Pulmonary artery endothelial cell (primary cell): ENCODE results near the gene PSORS1C1. TPM values are rescaled to one million over a fixed set of nuclear protein-coding genes. Genes with fewer than 3 reads are reported as not detected.
"Not testable (repeated sequence)": the region's sequence is repeated elsewhere in the genome, so short reads cannot be mapped to it uniquely, and the experiment has no call there.

Experiments used
- DNase-seq: peaks from one replicate; pipeline ENCODE4 v3.0.0-alpha.2; 2011; ENCODE audit warnings: low read depth, low spot score
- total RNA-seq: library from RNA; depleted of rRNA; stranded (reverse); fragments of >200 nt; gene quantifications from 2 replicates; pipeline ENCODE4 v1.2.3, GENCODE V29; 2014

The PSORS1C1 gene, protein sequence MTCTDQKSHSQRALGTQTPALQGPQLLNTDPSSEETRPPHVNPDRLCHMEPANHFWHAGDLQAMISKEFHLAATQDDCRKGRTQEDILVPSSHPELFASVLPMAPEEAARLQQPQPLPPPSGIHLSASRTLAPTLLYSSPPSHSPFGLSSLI
- total RNA-seq, result 2.2 and 2.4 TPM in 2 replicates

DNA sequence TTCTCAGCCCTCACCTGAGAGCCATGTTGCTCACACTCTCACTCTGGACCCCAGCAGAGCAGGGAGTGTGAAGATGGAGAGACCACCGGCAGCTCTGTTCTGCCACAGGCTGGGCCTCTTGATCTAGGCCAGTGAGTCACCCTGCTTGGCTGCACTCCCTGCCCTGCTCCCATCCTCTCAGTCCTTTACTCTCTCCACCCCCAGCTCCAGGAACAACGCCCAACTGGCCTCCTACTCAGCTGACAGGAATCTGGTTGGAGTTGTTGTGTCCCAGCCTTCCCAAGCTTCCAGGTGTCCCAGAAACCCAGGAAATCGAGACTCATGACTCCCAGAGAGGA, at the start of gene PSORS1C1:
Gene PSORS1C1 (plus strand): TSS at position 260 of the 338 bp plus-strand sequence. CDS start 14,833 bp downstream, outside the sequence.
- DNase-seq, result peak; percentile 70

GRCh38 chr6:31065556-31065955, 49.0 kb upstream of the PSORS1C1 start:
- no peak for DNase-seq

DNA sequence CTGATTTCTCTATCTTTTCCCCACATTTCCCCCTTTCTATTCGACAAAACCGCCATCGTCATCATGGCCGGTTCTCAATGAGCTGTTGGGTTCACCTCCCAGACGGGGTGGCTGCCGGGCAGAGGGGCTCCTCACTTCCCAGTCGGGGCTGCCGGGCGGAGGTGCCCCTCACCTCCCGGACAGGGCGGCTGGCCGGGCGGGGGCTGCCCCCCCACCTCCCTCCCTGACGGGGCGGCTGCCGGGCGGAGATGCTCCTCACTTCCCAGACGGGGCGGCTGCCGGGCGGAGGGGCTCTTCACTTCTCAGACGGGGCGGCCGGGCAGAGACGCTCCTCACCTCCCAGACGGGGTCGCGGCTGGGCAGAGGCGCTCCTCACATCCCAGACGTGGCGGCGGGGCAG, 47.6 kb upstream of the PSORS1C1 start:
- DNase-seq, result not testable (repeated sequence)

- not testable (repeated sequence) for DNase-seq
Observed at GRCh38 chr6:31067891-31068668, 46.5 kb upstream of the PSORS1C1 start.

DNA sequence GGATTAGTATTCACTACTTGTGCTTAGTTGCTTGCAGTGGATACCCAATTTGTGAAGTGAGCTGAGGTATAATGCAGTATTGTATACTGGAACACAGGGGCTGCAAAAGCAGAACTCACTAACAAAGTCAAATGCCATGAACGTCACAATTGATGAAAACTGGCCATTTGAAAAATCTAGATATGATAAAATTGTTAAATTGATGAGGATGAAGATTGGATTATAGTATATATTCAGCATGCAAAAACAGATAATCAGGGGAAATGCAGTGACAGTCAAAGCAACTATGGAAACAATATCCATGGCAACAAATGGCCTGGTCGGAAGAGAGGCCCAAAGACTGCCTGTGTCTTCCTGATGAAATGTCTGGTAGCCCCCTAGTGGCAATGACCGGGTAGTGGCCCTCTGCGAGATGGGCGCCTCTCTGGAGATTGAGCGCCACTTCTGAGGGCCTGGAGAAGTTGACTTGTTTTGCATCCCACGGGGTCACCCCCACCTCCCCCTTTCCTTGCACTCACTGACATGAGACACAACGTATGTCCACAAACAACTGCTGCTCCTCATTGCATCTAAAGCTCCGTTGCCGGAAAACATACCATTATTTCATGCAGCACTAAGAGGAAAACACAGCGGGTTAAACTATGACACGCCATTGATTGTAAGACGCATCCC, 45.8 kb upstream of the PSORS1C1 start:
- no peak for DNase-seq

GRCh38 chr6:31070711-31071197, 43.8 kb upstream of the PSORS1C1 start:
- peak; percentile 17 for DNase-seq

DNA sequence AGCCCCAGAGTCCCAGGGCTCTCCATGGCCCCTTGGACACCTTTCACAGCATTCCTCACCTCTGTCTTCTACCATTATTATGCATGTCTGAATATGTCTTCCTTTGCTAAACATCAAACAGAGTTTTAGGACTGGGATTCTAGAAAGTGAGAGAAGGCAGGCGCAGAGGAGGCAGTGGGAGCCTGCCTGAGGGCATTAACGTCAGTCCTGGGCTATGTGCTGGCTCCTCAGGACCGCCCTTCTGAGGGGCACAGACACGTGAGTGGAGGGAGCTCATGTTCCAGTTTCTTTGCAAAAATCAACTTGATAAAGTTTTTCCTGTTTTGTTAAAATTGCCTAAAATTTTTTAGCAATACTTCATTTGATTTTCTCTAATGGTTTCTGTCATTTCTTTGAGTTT, 40.2 kb upstream of the PSORS1C1 start:
- DNase-seq, result no peak

DNA sequence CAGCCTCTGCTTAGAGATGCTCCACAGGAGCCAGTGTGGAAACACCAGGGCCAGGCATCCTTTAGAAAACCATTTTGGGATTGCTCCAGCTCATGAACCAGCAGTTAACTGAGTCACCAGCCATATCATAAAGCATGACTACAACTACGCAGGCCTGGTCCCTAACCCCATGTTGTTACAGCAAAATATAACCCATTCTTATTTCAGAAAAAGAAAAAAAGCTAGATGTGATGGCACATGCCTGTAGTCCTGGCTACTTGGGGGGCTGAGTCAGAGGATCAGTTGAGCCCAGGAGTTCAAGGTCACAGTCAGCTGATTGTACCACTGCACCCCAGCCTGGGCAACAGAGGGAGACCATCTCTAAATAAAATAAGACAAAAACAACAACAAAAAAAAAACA, 39.1 kb upstream of the PSORS1C1 start:
- DNase-seq, result no peak

- DNase-seq, result no peak
Observed at GRCh38 chr6:31076611-31077010, 38.0 kb upstream of the PSORS1C1 start.

- DNase-seq, result no peak
Observed at GRCh38 chr6:31079656-31080261, 34.8 kb upstream of the PSORS1C1 start.

DNA sequence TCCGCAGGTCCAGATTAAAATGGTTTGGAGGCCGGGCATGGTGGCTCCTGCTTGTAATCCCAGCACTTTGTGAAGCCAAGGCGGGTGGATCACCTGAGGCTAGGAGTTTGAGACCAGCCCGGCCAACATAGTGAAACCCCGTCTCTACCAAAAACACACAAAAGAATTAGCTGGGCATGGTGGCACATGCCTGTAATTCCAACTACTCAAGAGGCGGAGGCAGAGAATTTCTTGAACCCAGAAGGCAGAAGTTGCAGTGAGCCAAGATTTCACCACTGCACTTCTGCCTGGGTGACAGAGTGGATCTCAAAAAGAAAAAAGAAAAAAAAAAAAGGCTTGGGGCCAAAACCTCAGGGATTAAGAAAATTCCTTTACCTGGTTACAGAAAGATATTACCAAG, 32.7 kb upstream of the PSORS1C1 start:
- no peak for DNase-seq

GRCh38 chr6:31083742-31084354, 30.8 kb upstream of the PSORS1C1 start:
- DNase-seq, result no peak

DNA sequence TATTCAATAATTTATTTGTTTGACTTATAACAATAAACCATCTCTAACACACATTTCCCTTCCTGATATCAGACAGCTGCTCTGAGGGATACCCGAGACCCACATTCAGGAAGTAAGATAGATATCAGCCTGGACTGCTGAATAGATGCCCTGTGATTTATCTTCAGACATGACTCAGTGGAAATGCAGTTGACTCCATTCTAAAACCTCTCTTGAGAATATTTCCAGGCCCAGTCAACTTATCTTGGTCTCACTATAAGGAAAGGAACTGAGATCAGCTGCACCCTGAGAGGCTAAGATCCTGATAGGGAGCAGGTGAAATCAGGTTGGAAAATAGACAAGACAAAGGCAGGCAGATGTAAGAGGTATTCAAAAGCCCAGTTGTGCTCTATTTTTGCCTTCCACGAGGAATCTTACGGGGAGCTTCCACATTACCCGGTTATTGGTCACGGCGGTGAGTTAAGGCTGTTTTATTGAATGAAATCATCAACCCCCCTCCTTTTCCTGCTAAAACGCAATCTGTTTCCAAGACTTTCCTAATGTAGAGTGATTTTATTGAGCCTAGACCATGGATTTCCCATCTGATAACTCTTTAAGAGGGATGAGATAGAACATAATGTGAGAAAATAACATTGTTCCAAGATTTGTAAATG, 27.7 kb upstream of the PSORS1C1 start:
- peak; percentile 61 for DNase-seq

DNA sequence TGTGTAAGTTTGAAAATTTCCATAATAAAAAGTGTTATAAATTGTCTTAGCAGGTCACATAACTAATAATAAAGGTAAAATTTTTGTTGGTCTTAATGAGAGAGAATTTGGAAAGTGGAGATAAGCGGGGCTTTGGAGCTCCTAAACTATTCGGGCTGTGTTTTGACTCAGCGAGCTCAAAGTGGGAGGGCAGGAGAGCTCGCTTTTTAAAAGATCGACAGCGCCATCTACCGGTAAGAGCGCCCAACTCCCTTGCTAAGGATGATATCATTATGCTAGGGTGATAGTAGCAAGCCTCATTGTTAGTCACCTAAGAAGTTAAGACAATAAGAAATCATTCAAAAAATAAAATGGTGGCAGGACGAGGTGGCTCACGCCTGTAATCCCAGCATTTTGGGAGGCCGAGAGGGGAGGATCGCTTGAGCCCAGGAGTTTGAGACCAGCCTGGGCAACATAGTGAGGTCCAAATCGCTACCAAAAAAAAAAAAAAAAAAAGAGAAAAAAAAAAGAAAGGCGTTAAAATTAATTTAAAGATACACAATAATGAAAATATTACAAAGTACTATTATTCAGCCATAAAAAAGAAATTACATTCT, 27.0 kb upstream of the PSORS1C1 start:
- peak; percentile 68 for DNase-seq

- no peak for DNase-seq
Observed at GRCh38 chr6:31090275-31090972, 24.2 kb upstream of the PSORS1C1 start.

DNA sequence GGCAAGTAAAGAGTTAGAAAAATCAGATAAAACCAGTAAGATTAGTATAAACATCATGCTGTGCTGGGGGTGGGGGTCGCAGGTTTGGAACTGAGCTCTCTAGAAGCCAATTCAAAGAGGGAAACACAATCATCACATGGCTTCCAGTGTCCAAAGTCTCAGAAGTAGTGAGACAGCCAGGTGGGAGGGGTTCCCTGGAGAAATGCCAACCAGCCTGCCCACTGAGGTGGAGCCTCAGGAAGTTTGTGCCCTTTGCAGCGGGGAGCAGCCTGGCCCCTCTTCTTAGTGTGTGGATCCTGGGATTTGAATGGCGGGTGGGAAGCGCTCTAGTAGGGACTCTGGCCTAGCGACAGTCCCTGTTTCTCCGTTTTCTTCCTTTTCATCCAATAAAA, 23.6 kb upstream of the PSORS1C1 start:
- DNase-seq, result no peak

- no peak for DNase-seq
Observed at GRCh38 chr6:31091680-31092079, 22.9 kb upstream of the PSORS1C1 start.

- DNase-seq, result no peak
Observed at GRCh38 chr6:31092238-31092637, 22.4 kb upstream of the PSORS1C1 start.

DNA sequence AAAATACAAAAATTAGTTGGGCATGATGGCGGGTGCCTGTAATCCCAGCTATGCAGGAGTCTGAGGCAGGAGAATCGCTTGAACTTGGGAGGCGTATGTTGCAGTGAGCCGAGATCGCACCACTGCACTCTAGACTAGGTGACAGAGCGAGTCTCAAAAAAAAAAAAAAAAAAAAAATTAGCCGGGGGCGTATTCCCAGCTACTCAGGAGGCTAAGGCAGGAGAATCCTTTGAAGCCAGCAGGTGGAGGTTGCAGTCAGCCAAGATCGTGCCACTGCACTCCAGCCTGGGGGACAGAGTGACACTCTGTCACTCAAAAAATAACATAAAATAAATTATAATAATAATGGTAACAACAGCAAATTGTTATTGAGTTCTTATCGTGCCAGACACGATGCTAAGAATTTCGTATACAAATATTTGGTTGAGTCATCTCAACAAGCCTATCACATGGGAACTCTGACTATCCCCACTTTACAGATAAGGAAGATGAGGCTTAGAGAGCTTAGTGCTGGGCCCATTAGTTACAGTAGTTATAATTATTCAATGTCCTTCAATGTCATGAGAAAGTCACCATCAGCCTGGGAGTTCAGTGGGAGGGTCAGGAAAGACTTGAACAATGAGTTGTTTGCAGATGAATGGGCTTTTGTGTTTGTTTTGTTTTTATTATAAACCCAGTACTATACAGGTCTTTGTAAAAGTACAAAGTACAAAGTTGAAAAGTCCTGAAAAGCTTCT, 21.7 kb upstream of the PSORS1C1 start:
- no peak for DNase-seq
